Liver (tissue), 3 donors: Measurements from ENCODE around the gene TBC1D16.

Source experiments
- ATF3 ChIP-seq: IDR thresholded peaks from 2 replicates; pipeline ENCODE4 v1.6.1; 2016; ENCODE audit warnings: antibody characterized with exemption
- EGR1 ChIP-seq, 2 donors: IDR thresholded peaks; 2 replicates each; pipeline ENCODE4 v1.6.1; 2016 to 2018; ENCODE audit warnings: antibody characterized with exemption in 2 of 2, low read depth in 2 of 2
- FOXA1 ChIP-seq: IDR thresholded peaks from 2 replicates; pipeline ENCODE4 v1.6.1; 2016; ENCODE audit warnings: antibody characterized with exemption
- FOXA2 ChIP-seq: IDR thresholded peaks from 2 replicates; pipeline ENCODE4 v1.6.1; 2016; ENCODE audit warnings: antibody characterized with exemption
- HNF4G ChIP-seq: IDR thresholded peaks from 2 replicates; pipeline ENCODE4 v1.6.1; 2016; ENCODE audit warnings: antibody characterized with exemption
- JUND ChIP-seq, 2 donors: IDR thresholded peaks; 2 replicates each; pipeline ENCODE4 v1.6.1; 2016; ENCODE audit warnings: antibody characterized with exemption in 2 of 2
- MAX ChIP-seq: IDR thresholded peaks from 2 replicates; pipeline ENCODE4 v1.6.1; 2016; ENCODE audit warnings: antibody characterized with exemption
- RAD21 ChIP-seq, 2 donors: IDR thresholded peaks; 2 replicates each; pipeline ENCODE4 v1.6.1; 2016; ENCODE audit warnings: antibody characterized with exemption in 2 of 2, mild to moderate bottlenecking in 2 of 2
- REST ChIP-seq: IDR thresholded peaks from 2 replicates; pipeline ENCODE4 v1.6.1; 2016; ENCODE audit warnings: antibody characterized with exemption, mild to moderate bottlenecking
- SP1 ChIP-seq: IDR thresholded peaks from 2 replicates; pipeline ENCODE4 v1.6.1; 2018; ENCODE audit warnings: antibody characterized with exemption, mild to moderate bottlenecking
- TAF1 ChIP-seq: conservative IDR thresholded peaks from 2 replicates; pipeline ENCODE4 v1.6.1; 2016; ENCODE audit warnings: antibody characterized with exemption, mild to moderate bottlenecking
- YY1 ChIP-seq: IDR thresholded peaks from 2 replicates; pipeline ENCODE4 v1.6.1; 2016; ENCODE audit warnings: antibody characterized with exemption, mild to moderate bottlenecking
- TF ChIP-seq, protein P1 (sequence below): fragments of 150-350 bp; IDR thresholded peaks from 2 replicates; pipeline ENCODE4 v1.5.1; 2017; ENCODE audit warnings: improper control_type of control experiment, low read depth, low read length; ENCODE audit not compliant: missing input control
- donor health status: healthy.
- donor health status: healthy.

GRCh38 chr17:79930062-79930876 is 105.4 kb downstream of the TBC1D16 start:
- TF ChIP-seq, protein P1, sequence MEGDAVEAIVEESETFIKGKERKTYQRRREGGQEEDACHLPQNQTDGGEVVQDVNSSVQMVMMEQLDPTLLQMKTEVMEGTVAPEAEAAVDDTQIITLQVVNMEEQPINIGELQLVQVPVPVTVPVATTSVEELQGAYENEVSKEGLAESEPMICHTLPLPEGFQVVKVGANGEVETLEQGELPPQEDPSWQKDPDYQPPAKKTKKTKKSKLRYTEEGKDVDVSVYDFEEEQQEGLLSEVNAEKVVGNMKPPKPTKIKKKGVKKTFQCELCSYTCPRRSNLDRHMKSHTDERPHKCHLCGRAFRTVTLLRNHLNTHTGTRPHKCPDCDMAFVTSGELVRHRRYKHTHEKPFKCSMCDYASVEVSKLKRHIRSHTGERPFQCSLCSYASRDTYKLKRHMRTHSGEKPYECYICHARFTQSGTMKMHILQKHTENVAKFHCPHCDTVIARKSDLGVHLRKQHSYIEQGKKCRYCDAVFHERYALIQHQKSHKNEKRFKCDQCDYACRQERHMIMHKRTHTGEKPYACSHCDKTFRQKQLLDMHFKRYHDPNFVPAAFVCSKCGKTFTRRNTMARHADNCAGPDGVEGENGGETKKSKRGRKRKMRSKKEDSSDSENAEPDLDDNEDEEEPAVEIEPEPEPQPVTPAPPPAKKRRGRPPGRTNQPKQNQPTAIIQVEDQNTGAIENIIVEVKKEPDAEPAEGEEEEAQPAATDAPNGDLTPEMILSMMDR = no peak
- TF ChIP-seq FOXA1 = no peak
- TF ChIP-seq TAF1 = no peak
- no peak for TF ChIP-seq RAD21 (IDR thresholded peaks at IDR 0.05)
- TF ChIP-seq REST = no peak
- TF ChIP-seq FOXA2 = no peak
- TF ChIP-seq MAX = no peak
- no peak for TF ChIP-seq ATF3
- no peak for TF ChIP-seq JUND (IDR thresholded peaks at IDR 0.05)
- TF ChIP-seq SP1 = no peak
- no peak for TF ChIP-seq YY1
- TF ChIP-seq HNF4G = no peak
- no peak for TF ChIP-seq EGR1 (IDR thresholded peaks at IDR 0.05; ENCODE audit: low read depth in 2 of 2)
